A172 (cell line): Measurements from ENCODE around the gene IL10RB. TPM values are rescaled to one million over a fixed set of nuclear protein-coding genes. Genes with fewer than 3 reads are reported as not detected.

Source experiments
- DNase-seq: peaks from one replicate; pipeline ENCODE4 v3.0.0-alpha.2; 2015; ENCODE audit warnings: low spot score
- total RNA-seq: library from RNA; depleted of rRNA; stranded (reverse); fragments of >200 nt; shearing (Covaris generic); gene quantifications from 2 replicates; pipeline ENCODE4 v1.2.3, GENCODE V29; 2014

The IL10RB gene
- total RNA-seq, 1 experiment from 2014 or later = 64.9 TPM

- no peak for DNase-seq
Observed at GRCh38 chr21:33266789-33267135, 595 bp downstream of the IL10RB start.

- DNase-seq = no peak
Observed at GRCh38 chr21:33267250-33267649, 1.1 kb downstream of the IL10RB start.

- DNase-seq = no peak
Observed at GRCh38 chr21:33268393-33268736, 2.2 kb downstream of the IL10RB start.

DNA sequence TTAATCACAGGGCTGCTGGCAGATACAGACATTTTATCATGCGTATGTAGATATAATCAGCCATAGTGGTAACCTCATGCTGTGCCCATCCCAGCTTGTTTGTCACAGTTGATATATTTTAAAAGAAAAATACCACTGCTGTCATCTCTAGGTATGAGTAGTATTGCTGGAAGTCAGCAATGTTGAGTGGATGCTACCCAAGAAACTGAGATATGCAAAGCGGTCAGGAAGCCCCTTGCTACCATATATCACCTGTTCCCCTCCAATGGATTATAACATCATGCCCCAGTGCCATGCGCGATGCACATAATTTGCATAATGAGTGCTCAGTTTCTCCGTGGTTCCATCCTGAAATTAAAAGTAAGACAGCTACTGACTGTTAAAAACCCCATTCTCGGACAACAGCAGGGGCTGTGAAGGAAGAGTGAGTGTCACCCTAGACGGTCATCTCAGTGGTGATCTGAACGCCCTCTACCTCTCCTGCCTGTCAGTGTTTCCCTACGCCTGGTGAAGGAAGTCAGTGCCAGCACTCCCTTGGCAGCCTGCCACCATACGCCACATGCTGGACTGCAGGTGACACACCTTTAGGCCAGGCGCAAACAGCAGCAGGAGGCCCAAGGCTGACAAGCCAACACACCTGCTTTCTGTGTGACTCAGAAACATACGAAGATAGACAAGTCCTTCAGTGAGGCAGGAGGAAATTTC is 2.7 kb downstream of the IL10RB start:
- DNase-seq = no peak

GRCh38 chr21:33270986-33271385 is 4.8 kb downstream of the IL10RB start:
- DNase-seq = no peak

DNA sequence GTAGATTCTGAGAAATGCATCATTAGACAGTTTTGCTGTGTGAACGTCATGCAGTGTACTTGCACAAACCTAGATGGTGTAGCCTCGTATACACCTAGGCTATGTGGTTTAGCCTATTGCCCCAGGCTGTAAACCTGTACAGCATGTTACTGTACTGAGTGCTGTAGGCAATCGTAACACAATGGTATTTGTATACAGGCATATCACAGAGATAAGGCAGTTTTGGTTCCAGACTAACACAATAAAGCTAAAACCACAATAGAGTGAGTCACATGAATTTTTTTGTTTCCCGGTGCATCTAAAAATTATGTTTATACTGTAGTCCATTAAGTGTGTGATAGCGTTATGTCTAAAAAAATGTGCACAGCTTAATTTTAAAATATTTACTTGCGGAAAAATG is 6.9 kb downstream of the IL10RB start:
- peak; percentile 73 for DNase-seq

DNA sequence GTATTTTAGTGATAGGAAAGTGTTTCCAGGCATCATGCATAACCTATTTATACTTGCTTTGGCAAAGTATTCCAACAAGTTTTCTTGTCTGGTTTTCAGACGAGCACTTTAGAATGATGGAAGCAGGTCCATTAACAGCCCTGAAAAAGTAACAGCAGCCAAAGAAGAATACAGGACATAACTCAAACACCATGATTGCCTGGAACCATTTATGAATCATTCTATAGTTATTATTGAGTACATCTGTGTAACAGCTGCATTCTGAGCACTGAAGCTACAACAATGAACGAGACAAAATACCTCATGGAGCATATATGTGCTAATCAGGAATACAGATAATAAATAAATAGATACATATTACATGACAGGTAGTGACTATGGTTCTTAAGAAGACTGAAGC is 12.6 kb downstream of the IL10RB start:
- DNase-seq = no peak

- DNase-seq = no peak
Observed at GRCh38 chr21:33279330-33279820, 13.2 kb downstream of the IL10RB start.

GRCh38 chr21:33281096-33281652 is 15.0 kb downstream of the IL10RB start:
- no peak for DNase-seq

DNA sequence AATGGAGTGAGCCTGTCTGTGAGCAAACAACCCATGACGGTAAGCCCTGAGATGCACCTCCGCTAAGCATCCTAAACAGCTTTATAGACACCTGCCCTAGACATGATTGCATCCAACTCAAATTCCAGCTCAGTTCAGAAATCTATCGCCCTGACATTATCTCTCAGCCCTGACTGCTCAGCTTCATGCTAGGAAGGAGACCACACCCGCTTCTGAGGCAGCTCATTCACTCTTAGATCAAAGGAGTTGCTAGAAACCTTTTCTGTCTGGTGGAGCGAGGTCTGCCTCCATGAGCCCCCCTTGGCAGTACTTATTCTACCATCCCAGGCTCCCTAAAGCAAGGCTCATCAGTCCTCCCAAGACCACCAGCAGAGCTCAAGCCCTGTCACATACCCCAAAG is 17.0 kb downstream of the IL10RB start:
- DNase-seq = no peak

- DNase-seq = no peak
Observed at GRCh38 chr21:33286076-33286475, 19.9 kb downstream of the IL10RB start.

GRCh38 chr21:33286600-33287456 is 20.7 kb downstream of the IL10RB start:
- peak; percentile 88 for DNase-seq

GRCh38 chr21:33289199-33289819 is 23.1 kb downstream of the IL10RB start:
- DNase-seq = peak; percentile 93

- no peak for DNase-seq
Observed at GRCh38 chr21:33290441-33290840, 24.3 kb downstream of the IL10RB start.

GRCh38 chr21:33291686-33292085 is 25.5 kb downstream of the IL10RB start:
- no peak for DNase-seq

DNA sequence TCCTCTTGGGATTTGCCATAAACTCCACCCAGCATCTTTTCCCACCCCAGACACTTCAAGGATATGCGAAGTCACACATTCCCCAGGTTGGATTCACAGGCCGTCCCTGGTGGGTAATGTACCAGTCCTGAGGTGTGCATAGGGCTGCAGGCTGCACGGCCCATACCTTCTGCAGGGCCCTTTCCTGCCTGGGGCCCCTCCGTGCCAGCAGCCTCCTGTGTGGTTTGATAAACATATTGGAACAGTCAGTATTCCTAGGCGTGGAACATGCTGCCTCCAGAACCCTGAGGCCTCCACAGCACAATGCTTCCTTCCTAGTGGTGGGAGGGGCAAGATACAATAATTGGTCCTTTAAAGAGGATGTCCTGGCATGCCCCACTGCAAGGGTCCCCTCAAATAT is 26.6 kb downstream of the IL10RB start:
- DNase-seq = no peak

DNA sequence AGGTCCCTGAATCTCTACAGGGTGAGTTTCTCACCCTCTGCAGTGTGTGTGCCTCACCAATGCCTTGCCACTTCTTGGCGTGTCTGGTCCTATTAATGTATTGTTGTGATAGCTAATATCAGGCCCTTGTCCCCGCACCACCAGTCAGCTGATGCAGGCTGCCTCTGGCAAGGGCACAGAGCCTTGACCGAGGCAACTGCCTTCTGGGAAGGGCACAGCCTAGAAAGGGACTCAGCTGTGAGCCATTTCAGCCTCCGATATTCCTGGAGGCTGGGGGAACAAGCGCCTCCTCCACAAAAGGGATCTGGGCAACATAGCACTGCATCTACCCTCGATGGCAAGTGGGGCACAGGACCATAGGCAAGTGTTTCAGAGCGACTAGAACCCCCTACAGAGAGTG is 27.0 kb downstream of the IL10RB start:
- no peak for DNase-seq

- no peak for DNase-seq
Observed at GRCh38 chr21:33293811-33294216, 27.6 kb downstream of the IL10RB start.

- DNase-seq = no peak
Observed at GRCh38 chr21:33296156-33296555, 30.0 kb downstream of the IL10RB start.

GRCh38 chr21:33299181-33299752 is 33.1 kb downstream of the IL10RB start:
- DNase-seq = peak; percentile 43

GRCh38 chr21:33300701-33301631 is 34.8 kb downstream of the IL10RB start:
- peak; percentile 67 for DNase-seq
